NCI-H1105 (cell line): Measurements from ENCODE around the gene PRKG2.

Experiments
- DNase-seq: peaks from one replicate; lab custom pipeline; 2025; lab: John Stamatoyannopoulos, UW

The PRKG2 gene

GRCh38 chr4:81217779-81218178 lies 2.8 kb upstream of the PRKG2 start:
- no peak for DNase-seq

GRCh38 chr4:81215931-81216330 lies 909 bp upstream of the PRKG2 start:
- no peak for DNase-seq

GRCh38 chr4:81214144-81214880 lies 710 bp downstream of the PRKG2 start:
- DNase-seq = no peak

- DNase-seq = no peak
Measured at GRCh38 chr4:81213671-81214070, 1.4 kb downstream of the PRKG2 start.

- no peak for DNase-seq
Measured at GRCh38 chr4:81211956-81212355, 3.1 kb downstream of the PRKG2 start.

GRCh38 chr4:81207828-81208227 lies 7.2 kb downstream of the PRKG2 start:
- no peak for DNase-seq

- no peak for DNase-seq
Measured at GRCh38 chr4:81205302-81205701, 9.7 kb downstream of the PRKG2 start.

- no peak for DNase-seq
Measured at GRCh38 chr4:81204571-81204970, 10.5 kb downstream of the PRKG2 start.

GRCh38 chr4:81199831-81200230 lies 15.2 kb downstream of the PRKG2 start:
- no peak for DNase-seq

GRCh38 chr4:81198609-81199008 lies 16.4 kb downstream of the PRKG2 start:
- DNase-seq = no peak

GRCh38 chr4:81197864-81198524 lies 17.0 kb downstream of the PRKG2 start:
- peak; percentile 44 for DNase-seq

GRCh38 chr4:81196126-81196650 lies 18.8 kb downstream of the PRKG2 start:
- DNase-seq = no peak

- no peak for DNase-seq
Measured at GRCh38 chr4:81195475-81195874, 19.5 kb downstream of the PRKG2 start.

GRCh38 chr4:81194286-81194685 lies 20.7 kb downstream of the PRKG2 start:
- DNase-seq = no peak

GRCh38 chr4:81180916-81181315 lies 34.1 kb downstream of the PRKG2 start:
- no peak for DNase-seq

- no peak for DNase-seq
Measured at GRCh38 chr4:81179326-81179725, 35.7 kb downstream of the PRKG2 start.

- no peak for DNase-seq
Measured at GRCh38 chr4:81173213-81173612, 41.8 kb downstream of the PRKG2 start.

GRCh38 chr4:81166458-81167160 lies 48.4 kb downstream of the PRKG2 start:
- DNase-seq = no peak

GRCh38 chr4:81165861-81166430 lies 49.1 kb downstream of the PRKG2 start:
- no peak for DNase-seq

GRCh38 chr4:81164623-81165416 lies 50.2 kb downstream of the PRKG2 start:
- no peak for DNase-seq

GRCh38 chr4:81164126-81164525 lies 50.9 kb downstream of the PRKG2 start:
- DNase-seq = no peak
